NCI-H146 treated with DMSO at 0.1 percent for 48 hours (cell line): Measurements from ENCODE around the gene OR51E1.

Experiments
- DNase-seq: peaks from one replicate; lab custom pipeline; 2025; ENCODE audit not compliant: unreplicated experiment; lab: John Stamatoyannopoulos, UW

The OR51E1 gene

DNA sequence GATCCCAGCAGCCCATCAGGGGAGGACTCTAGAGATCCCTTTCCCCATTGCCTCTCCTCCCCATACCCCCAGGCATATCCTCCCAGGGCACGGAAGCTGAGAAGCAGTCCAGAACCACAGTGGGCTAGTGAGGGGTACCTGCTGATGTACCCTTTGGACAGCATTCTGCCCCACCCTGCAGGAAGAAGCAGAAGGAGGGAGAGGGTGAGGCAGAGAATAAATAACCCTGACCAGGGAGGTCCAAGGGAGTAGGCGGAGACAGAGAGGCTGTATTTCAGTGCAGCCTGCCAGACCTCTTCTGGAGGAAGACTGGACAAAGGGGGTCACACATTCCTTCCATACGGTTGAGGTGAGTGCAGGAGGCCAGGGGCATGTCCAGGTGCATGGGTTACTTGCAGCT is at the start of gene OR51E1:
Gene OR51E1, plus strand, starts transcription at position 301 of the 400 bp plus-strand sequence. CDS start 8,545 bp downstream, outside the sequence.
- no peak for DNase-seq

GRCh38 chr11:4605057-4605456 is 38.7 kb upstream of the OR51E1 start:
- DNase-seq = no peak

- DNase-seq = no peak
Measured at GRCh38 chr11:4606231-4607015, 37.4 kb upstream of the OR51E1 start.

DNA sequence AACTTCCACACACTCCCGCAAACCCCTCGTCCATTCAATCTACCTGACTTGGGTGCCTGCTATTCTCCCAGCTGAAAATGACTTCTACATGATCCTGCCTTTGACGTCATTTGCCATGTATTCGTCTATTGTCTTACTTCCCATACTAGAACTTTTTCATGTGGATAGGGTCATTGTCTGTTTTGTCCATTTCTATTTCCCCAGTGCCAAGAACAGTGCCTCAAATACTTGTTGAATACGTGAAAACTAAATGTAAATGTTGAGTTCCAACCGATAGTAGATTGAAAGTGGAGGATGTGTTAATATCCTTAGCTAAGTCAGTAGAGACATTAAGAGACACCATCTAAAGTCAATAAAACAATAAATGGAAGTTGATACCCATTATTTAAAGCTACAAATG is 36.7 kb upstream of the OR51E1 start:
- no peak for DNase-seq

- DNase-seq = peak; percentile 91
Measured at GRCh38 chr11:4607781-4608666, 35.8 kb upstream of the OR51E1 start, which contains the start of gene TRIM68. TRIM68 (minus strand) TSS chr11:4608231; CDS start chr11:4605504, 2,727 bp downstream.

DNA sequence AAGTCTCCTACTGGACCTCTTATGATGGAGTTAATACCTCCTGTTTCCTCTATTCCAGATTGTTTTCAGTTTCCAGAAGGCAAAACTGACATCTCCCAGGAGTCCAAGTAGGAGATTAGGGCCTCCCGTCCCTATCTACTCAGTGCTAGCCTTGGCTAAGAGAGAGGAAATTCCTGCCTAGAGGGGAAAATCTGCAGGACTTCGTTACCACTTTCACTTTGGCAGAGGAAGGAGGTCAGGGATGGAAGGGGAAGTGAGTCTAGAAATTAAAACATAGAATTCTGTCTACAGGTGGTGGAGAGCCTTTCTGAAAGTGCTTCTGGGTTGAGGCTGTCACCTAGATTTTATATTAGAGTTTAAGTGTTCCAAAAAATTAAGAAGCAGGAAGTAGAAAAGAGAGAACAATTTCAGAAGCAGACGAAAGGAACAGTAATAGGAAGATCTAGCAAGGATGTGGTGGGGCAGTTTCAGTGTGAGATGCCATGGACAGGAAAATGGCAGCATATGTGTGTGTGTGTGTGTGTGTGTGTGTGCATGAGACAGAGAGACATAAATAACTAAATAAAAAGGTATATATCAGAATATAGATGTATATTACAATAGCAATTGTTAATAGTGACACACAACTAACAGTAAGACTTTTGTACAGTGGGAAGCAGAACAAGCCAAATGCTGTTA is 33.4 kb upstream of the OR51E1 start:
- DNase-seq = no peak

DNA sequence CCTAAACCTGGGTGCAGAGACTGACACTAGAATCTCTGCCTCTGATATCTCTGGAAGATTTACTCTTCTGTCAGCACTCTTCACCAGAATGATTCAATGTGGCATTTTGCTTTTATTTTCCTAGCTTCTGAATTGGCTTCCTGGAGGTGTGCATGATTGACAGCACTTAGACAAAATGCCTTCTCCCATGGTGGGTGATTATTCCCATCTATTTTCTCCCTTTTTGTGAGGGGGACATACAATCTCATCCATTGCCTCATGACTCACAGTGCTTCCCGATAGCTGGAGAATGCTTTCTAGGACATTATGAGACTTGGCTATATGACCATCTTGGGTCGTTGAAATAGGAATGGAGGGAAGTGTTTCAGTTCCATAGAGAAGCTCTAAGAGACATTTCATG is 31.8 kb upstream of the OR51E1 start:
- no peak for DNase-seq

GRCh38 chr11:4615856-4616444 is 27.8 kb upstream of the OR51E1 start:
- DNase-seq = no peak

DNA sequence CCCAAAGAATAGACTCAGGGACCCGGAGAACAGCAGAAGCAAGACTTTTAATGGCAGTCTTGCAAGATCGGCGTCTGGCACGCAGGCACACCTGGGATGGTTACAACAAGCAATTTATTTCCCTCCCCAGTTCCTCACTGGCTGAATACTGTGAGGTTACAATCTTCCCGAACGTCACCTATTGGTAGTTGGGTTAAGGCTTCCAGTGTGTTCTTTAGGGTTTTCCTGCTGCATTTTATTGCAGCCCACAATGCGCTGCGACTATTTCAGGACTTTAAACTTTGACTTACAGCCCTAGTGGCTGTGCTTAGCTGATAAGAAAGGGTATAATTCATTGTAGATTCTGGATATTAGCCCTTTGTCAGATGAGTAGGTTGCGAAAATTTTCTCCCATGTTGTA is 24.3 kb upstream of the OR51E1 start:
- no peak for DNase-seq

DNA sequence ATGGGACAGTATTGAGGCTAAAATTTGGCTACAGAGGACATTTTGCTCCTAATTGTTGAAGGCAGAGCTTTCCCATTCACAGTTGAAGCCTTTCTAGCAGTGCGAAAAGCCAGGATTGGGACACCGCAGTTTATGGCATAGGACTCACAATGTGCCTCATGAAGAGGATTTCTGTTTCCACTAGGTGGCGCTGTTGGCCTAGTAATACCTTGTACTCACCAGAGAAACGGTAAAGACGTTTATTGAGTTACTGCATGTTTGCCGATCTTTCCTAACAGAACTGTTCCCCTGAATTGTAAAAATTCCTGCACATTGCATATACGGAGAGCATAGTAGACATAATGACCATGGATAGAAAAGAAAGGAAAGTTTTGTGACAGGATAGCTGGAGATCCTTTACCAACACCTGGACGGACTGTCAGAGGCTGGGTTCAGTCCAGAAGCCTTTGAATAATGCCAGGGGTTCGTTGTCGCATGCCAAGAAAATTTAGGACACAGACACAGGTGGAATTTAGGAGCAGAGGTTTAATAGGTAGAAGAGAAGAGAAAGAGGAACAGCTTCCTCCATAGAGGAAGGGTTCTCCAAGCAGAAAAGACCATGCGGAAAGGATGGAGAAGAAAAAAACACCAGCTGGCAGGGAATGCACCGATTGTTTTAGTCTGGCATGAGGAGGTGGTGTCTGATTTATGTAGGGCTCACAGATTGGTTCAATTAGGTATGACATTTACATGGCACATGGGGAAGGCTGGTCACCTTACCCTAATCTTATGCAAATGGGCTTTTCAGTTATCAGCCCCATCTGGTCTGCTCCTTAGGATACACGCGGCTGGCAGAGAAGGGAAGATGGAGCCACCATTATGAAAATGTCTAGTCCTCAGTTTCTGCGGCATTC is 17.3 kb upstream of the OR51E1 start:
- DNase-seq = peak; percentile 81

- no peak for DNase-seq
Measured at GRCh38 chr11:4636136-4636535, 7.6 kb upstream of the OR51E1 start.

- peak; percentile 79 for DNase-seq
Measured at GRCh38 chr11:4636962-4637661, 6.7 kb upstream of the OR51E1 start, which contains the start of gene OR51D1. OR51D1 (plus strand) TSS chr11:4637477; CDS start chr11:4639791, 2,314 bp downstream.

DNA sequence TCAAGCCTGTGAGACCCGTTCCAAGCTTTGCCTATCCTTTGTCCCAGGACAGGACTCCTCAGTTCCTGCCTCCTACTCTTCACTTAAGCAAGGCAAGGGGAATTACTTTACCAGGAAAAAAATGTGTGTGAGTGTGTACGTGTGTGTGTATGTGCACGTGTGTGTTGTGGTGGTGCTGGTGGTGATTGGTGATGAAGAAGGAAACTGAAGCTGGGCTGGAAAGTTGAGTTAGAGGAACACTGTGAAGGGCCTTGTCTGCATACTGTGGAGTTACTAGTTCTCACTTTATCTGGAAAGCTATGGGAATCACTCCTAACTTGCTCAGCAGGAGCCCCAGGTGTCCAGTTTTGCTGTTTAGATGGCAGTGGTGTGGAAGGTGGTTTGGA is 6.1 kb upstream of the OR51E1 start:
- DNase-seq = peak; percentile 14

GRCh38 chr11:4639931-4640330 is 3.9 kb upstream of the OR51E1 start:
- DNase-seq = no peak

GRCh38 chr11:4641501-4641900 is 2.3 kb upstream of the OR51E1 start:
- no peak for DNase-seq

DNA sequence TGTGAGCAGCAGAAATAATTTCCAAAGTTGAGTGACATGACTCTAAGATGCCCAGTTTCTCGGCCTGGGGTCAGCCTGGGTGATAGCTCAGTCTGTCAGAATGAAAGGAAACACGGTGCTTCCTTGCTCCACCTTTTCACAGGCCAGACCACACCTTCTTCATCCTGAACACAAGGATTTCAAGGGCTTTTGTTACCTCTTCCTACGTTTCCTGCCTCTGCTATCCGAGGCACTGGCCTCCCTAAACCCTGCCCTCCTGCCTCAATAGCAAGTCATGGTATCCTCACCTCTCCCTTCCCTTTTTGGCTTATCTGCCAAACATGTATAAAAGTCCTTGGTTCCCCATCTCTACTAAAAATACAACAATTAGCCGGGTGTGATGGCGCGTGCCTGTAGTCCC is 1.7 kb upstream of the OR51E1 start:
- no peak for DNase-seq

DNA sequence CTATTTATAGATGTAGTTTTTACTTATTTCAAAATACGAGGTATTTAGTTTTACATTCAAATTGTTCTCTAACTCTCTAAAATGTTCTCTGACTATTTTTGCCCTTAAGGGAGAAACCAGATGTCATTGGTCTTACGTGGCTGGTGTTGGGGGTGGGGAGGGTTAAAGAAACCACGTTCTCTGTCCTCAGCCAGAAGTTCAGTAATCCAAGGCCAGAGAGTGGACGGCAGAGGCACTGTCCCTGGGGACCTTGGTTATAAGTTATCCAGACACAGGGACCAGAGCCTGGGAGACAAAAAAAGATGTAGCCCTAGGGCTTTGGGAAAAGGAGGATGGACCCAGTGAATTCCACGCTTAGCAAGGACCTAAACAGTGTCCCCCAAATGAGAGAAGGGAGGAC is 706 bp upstream of the OR51E1 start:
- DNase-seq = no peak

DNA sequence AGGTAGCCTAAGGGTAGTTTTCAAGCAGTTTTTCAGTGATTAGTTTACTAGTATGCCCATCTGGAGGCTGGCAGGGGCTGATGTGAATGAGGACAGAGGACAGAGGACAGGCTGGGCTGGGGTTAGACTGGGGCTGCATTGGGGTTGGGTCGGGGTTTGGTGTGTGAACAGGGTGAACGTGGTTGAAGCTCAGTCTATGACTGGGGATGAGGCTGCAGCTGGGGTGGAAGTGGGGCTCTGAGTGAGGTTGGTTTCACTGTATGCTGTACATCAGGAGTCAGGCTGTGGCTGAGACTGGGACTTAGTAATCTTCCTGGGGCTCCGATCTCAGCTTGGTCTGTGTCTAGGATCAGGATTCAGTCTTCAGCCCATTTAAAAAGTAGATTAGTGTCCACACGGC is 451 bp downstream of the OR51E1 start:
- DNase-seq = no peak

- no peak for DNase-seq
Measured at GRCh38 chr11:4645974-4646373, 2.2 kb downstream of the OR51E1 start.
